Neural cell (in vitro differentiated cells): Measurements from ENCODE around the gene CCDC182.

Source experiments
- CTCF ChIP-seq: fragments of 450-650 bp; IDR thresholded peaks from 2 replicates; pipeline ENCODE4 v1.5.1; 2014; ENCODE audit warnings: antibody characterized with exemption, mild to moderate bottlenecking, moderate library complexity; ENCODE audit not compliant: poor library complexity, severe bottlenecking
- EP300 ChIP-seq: fragments of 450-650 bp; conservative IDR thresholded peaks from 2 replicates; pipeline ENCODE4 v1.6.1; 2014; ENCODE audit warnings: antibody characterized with exemption, mild to moderate bottlenecking, moderate library complexity; ENCODE audit not compliant: poor library complexity, severe bottlenecking
- EZH2 ChIP-seq: fragments of 200-600, 300-800 bp; shearing (Covaris generic), sonication (generic); IDR thresholded peaks from 2 replicates; pipeline ENCODE4 v1.6.1; 2014; ENCODE audit warnings: antibody characterized with exemption, low read length, borderline replicate concordance, mild to moderate bottlenecking; ENCODE audit not compliant: insufficient read depth, poor library complexity, severe bottlenecking
- MXI1 ChIP-seq: fragments of 450-650 bp; conservative IDR thresholded peaks from 2 replicates; pipeline ENCODE4 v1.6.1; 2014; ENCODE audit warnings: antibody characterized with exemption, mild to moderate bottlenecking; ENCODE audit not compliant: poor library complexity, severe bottlenecking
- POLR2AphosphoS5 ChIP-seq: IDR thresholded peaks from 2 replicates; pipeline ENCODE4 v1.6.1; 2012
- REST ChIP-seq: IDR thresholded peaks from 2 replicates; pipeline ENCODE4 v1.6.1; 2012; ENCODE audit warnings: borderline replicate concordance
- TAF1 ChIP-seq: IDR thresholded peaks from 2 replicates; pipeline ENCODE4 v1.6.1; 2012; ENCODE audit warnings: low read depth

GRCh38 chr17:57699751-57700219 is 45.3 kb downstream of the CCDC182 start:
- TF ChIP-seq POLR2AphosphoS5 = no peak
- no peak for TF ChIP-seq TAF1
- no peak for TF ChIP-seq CTCF
- TF ChIP-seq EP300 = no peak
- TF ChIP-seq REST = no peak
- no peak for TF ChIP-seq EZH2
- no peak for TF ChIP-seq MXI1
